ENCODE results near the gene NOS2.
"Not testable (repeated sequence)": the region's sequence is repeated elsewhere in the genome, so short reads cannot be mapped to it uniquely, and the experiment has no call there.

NOS2 gene

GRCh38 chr17:27764589-27764988 lies 35.7 kb downstream of the NOS2 start:
- Histone ChIP-seq H3K4me2 (ENCODE audit: low read length, poor library complexity, severe bottlenecking) (no peak overlapping the region), H3K79me1 (replicated peaks; ENCODE audit: low read length, poor library complexity, severe bottlenecking) (no peaks in the 10 kb centered on the region), H3K9me3 (ENCODE audit: control insufficient read depth, low read length) (no peaks in the 10 kb centered on the region), H3K27me3 (ENCODE audit: control insufficient read depth in 1 of 2, insufficient read depth in 1 of 2, low read length in 2 of 2) (peaks cover 0 to 22% of the 10 kb centered on the region in 2 experiments), H3K18ac (ENCODE audit: low read depth in 1 of 2, low read length in 2 of 2) (no peak overlapping the region), H2BK12ac (ENCODE audit: low read length in 2 of 2) (no peak overlapping the region), H4K8ac (ENCODE audit: low read length) (no peak overlapping the region), H3K14ac (ENCODE audit: low read length in 2 of 2) (no peak overlapping the region), H3K27ac (ENCODE audit: low read length, poor library complexity, severe bottlenecking) (no peak overlapping the region), H3K36me3 (ENCODE audit: control insufficient read depth in 1 of 2, insufficient read depth in 2 of 2, low read depth in 1 of 2, low read length in 2 of 2) (no peaks in the 10 kb centered on the region), H2BK15ac (ENCODE audit: low read depth, poor library complexity, severe bottlenecking) (no peak overlapping the region), H2AK5ac (ENCODE audit: low read length, severe bottlenecking) (no peak overlapping the region), H3K4me3 (ENCODE audit: insufficient read depth in 1 of 2, low read depth in 1 of 2, low read length in 2 of 2) (no peak overlapping the region), H3K4me1 (ENCODE audit: control insufficient read depth, insufficient read depth, low read depth, low read length) (no peaks in the 10 kb centered on the region), H3K23ac (ENCODE audit: low read length in 2 of 2) (no peak overlapping the region), H4K91ac (ENCODE audit: low read length) (no peak overlapping the region), H3K9ac (ENCODE audit: low read length) (no peak overlapping the region), H3K4ac (ENCODE audit: low read depth in 1 of 2, low read length in 2 of 2) (no peak overlapping the region), H2AFZ (ENCODE audit: low read depth, low read length) (no peak overlapping the region), H2BK120ac (ENCODE audit: low read depth, low read length) (no peak overlapping the region), H2BK5ac (ENCODE audit: low read depth, low read length, poor library complexity, severe bottlenecking) (no peak overlapping the region)
- no peak for DNase-seq
- WGBS, result 78% methylated on average over 4 of the region's 4 CpGs

- Histone ChIP-seq H3K4ac (ENCODE audit: low read depth in 1 of 2, low read length in 2 of 2) (no peak overlapping the region), H4K91ac (ENCODE audit: low read length) (no peak overlapping the region), H4K8ac (ENCODE audit: low read length) (no peak overlapping the region), H3K9ac (ENCODE audit: low read length) (no peak overlapping the region), H3K14ac (ENCODE audit: low read length in 2 of 2) (no peak overlapping the region), H3K4me3 (ENCODE audit: insufficient read depth in 1 of 2, low read depth in 1 of 2, low read length in 2 of 2) (no peak overlapping the region), H3K23ac (ENCODE audit: low read length in 2 of 2) (no peak overlapping the region), H2BK12ac (ENCODE audit: low read length in 2 of 2) (no peak overlapping the region), H2BK15ac (ENCODE audit: low read depth, poor library complexity, severe bottlenecking) (no peak overlapping the region), H3K27me3 (ENCODE audit: control insufficient read depth in 1 of 2, insufficient read depth in 1 of 2, low read length in 2 of 2) (peaks cover 4 to 20% of the 10 kb centered on the region in 2 experiments), H3K79me1 (replicated peaks; ENCODE audit: low read length, poor library complexity, severe bottlenecking) (no peaks in the 10 kb centered on the region), H2BK5ac (ENCODE audit: low read depth, low read length, poor library complexity, severe bottlenecking) (no peak overlapping the region), H3K4me1 (ENCODE audit: control insufficient read depth, insufficient read depth, low read depth, low read length) (peaks cover 2% of the 10 kb centered on the region), H2BK120ac (ENCODE audit: low read depth, low read length) (no peak overlapping the region), H3K9me3 (ENCODE audit: control insufficient read depth, low read length) (no peaks in the 10 kb centered on the region), H3K36me3 (ENCODE audit: control insufficient read depth in 1 of 2, insufficient read depth in 2 of 2, low read depth in 1 of 2, low read length in 2 of 2) (no peaks in the 10 kb centered on the region), H3K18ac (ENCODE audit: low read depth in 1 of 2, low read length in 2 of 2) (no peak overlapping the region), H2AFZ (ENCODE audit: low read depth, low read length) (no peak overlapping the region), H3K4me2 (ENCODE audit: low read length, poor library complexity, severe bottlenecking) (no peak overlapping the region), H3K27ac (ENCODE audit: low read length, poor library complexity, severe bottlenecking) (no peak overlapping the region), H2AK5ac (ENCODE audit: low read length, severe bottlenecking) (no peak overlapping the region)
- 80% methylated on average over 12 of the region's 12 CpGs for WGBS
- DNase-seq, result peak; percentile 23
Measured at GRCh38 chr17:27762527-27763305, 37.6 kb downstream of the NOS2 start.

GRCh38 chr17:27760931-27761330 lies 39.4 kb downstream of the NOS2 start:
- not testable (repeated sequence) for H3K9ac ChIP-seq (ENCODE audit: low read length); H3K4me2 ChIP-seq (ENCODE audit: low read length, poor library complexity, severe bottlenecking)

GRCh38 chr17:27760069-27760885 lies 40.1 kb downstream of the NOS2 start:
- Histone ChIP-seq H4K8ac (ENCODE audit: low read length) (no peak overlapping the region), H3K9me3 (ENCODE audit: control insufficient read depth, low read length) (no peaks in the 10 kb centered on the region), H3K27ac (ENCODE audit: low read length, poor library complexity, severe bottlenecking) (no peak overlapping the region), H3K9ac (ENCODE audit: low read length) (no peak overlapping the region), H3K18ac (ENCODE audit: low read depth in 1 of 2, low read length in 2 of 2) (no peak overlapping the region), H2BK5ac (ENCODE audit: low read depth, low read length, poor library complexity, severe bottlenecking) (no peak overlapping the region), H3K23ac (ENCODE audit: low read length in 2 of 2) (peak overlapping the region in 1 of 2 experiments; percentile 80), H3K4me2 (ENCODE audit: low read length, poor library complexity, severe bottlenecking) (no peak overlapping the region), H2AFZ (ENCODE audit: low read depth, low read length) (no peak overlapping the region), H3K36me3 (ENCODE audit: control insufficient read depth in 1 of 2, insufficient read depth in 2 of 2, low read depth in 1 of 2, low read length in 2 of 2) (no peaks in the 10 kb centered on the region), H2BK120ac (ENCODE audit: low read depth, low read length) (no peak overlapping the region), H2AK5ac (ENCODE audit: low read length, severe bottlenecking) (no peak overlapping the region), H3K79me1 (replicated peaks; ENCODE audit: low read length, poor library complexity, severe bottlenecking) (no peaks in the 10 kb centered on the region), H4K91ac (ENCODE audit: low read length) (no peak overlapping the region), H2BK12ac (ENCODE audit: low read length in 2 of 2) (no peak overlapping the region), H3K4me3 (ENCODE audit: insufficient read depth in 1 of 2, low read depth in 1 of 2, low read length in 2 of 2) (no peak overlapping the region), H3K4ac (ENCODE audit: low read depth in 1 of 2, low read length in 2 of 2) (no peak overlapping the region), H3K14ac (ENCODE audit: low read length in 2 of 2) (no peak overlapping the region), H2BK15ac (ENCODE audit: low read depth, poor library complexity, severe bottlenecking) (no peak overlapping the region), H3K4me1 (ENCODE audit: control insufficient read depth, insufficient read depth, low read depth, low read length) (peaks cover 2% of the 10 kb centered on the region), H3K27me3 (ENCODE audit: control insufficient read depth in 1 of 2, insufficient read depth in 1 of 2, low read length in 2 of 2) (peaks cover 4 to 12% of the 10 kb centered on the region in 2 experiments)
- WGBS, result 54% methylated on average over 28 of the region's 28 CpGs
- DNase-seq, result peak; percentile 26

More at GRCh38 chr17:27760931-27761330, 39.4 kb downstream of the NOS2 start:
- H3K36me3 ChIP-seq (ENCODE audit: control insufficient read depth in 1 of 2, insufficient read depth in 2 of 2, low read depth in 1 of 2, low read length in 2 of 2); H3K4me3 ChIP-seq (ENCODE audit: insufficient read depth in 1 of 2, low read depth in 1 of 2, low read length in 2 of 2); DNase-seq; H4K91ac ChIP-seq (ENCODE audit: low read length); H3K23ac ChIP-seq (ENCODE audit: low read length in 2 of 2); H3K4me1 ChIP-seq (ENCODE audit: control insufficient read depth, insufficient read depth, low read depth, low read length); H2BK12ac ChIP-seq (ENCODE audit: low read length in 2 of 2); H3K14ac ChIP-seq (ENCODE audit: low read length in 2 of 2); H2BK15ac ChIP-seq (ENCODE audit: low read depth, poor library complexity, severe bottlenecking); H3K4ac ChIP-seq (ENCODE audit: low read depth in 1 of 2, low read length in 2 of 2); H3K9me3 ChIP-seq (ENCODE audit: control insufficient read depth, low read length); H3K27ac ChIP-seq (ENCODE audit: low read length, poor library complexity, severe bottlenecking); H4K8ac ChIP-seq (ENCODE audit: low read length); H2AK5ac ChIP-seq (ENCODE audit: low read length, severe bottlenecking); H3K18ac ChIP-seq (ENCODE audit: low read depth in 1 of 2, low read length in 2 of 2); H2BK5ac ChIP-seq (ENCODE audit: low read depth, low read length, poor library complexity, severe bottlenecking); H2AFZ ChIP-seq (ENCODE audit: low read depth, low read length); H3K79me1 ChIP-seq (replicated peaks; ENCODE audit: low read length, poor library complexity, severe bottlenecking); H2BK120ac ChIP-seq (ENCODE audit: low read depth, low read length): not testable (repeated sequence)
- 93% methylated on average over 9 of the region's 15 CpGs for WGBS
- peaks cover 4 to 12% of the 10 kb centered on the region in 2 experiments for H3K27me3 ChIP-seq (ENCODE audit: control insufficient read depth in 1 of 2, insufficient read depth in 1 of 2, low read length in 2 of 2)
